Hematopoietic multipotent progenitor cell treated with erythropoietin and hydrocortisone succinate and interleukin-3 and kit ligand, for 17 days (in vitro differentiated cells): ENCODE measurements around the gene NR2F1-AS1.
"Not testable (repeated sequence)": the region's sequence is repeated elsewhere in the genome, so short reads cannot be mapped to it uniquely, and the experiment has no call there.

Experiments used
- DNase-seq: peaks from one replicate; pipeline ENCODE4 v3.0.0-alpha.2; 2015; ENCODE audit warnings: low spot score

NR2F1-AS1 gene

GRCh38 chr5:93576994-93577853 is 3.8 kb downstream of the NR2F1-AS1 start:
- DNase-seq, result no peak

- no peak for DNase-seq
Observed at GRCh38 chr5:93575461-93576414, 5.3 kb downstream of the NR2F1-AS1 start.

GRCh38 chr5:93574491-93575305 is 6.3 kb downstream of the NR2F1-AS1 start:
- no peak for DNase-seq

- DNase-seq, result no peak
Observed at GRCh38 chr5:93573354-93574351, 7.4 kb downstream of the NR2F1-AS1 start.

GRCh38 chr5:93572608-93573353 is 8.2 kb downstream of the NR2F1-AS1 start:
- no peak for DNase-seq

GRCh38 chr5:93572101-93572607 is 8.9 kb downstream of the NR2F1-AS1 start:
- no peak for DNase-seq

GRCh38 chr5:93571114-93571949 is 9.7 kb downstream of the NR2F1-AS1 start:
- no peak for DNase-seq

- DNase-seq, result no peak
Observed at GRCh38 chr5:93570294-93571113, 10.5 kb downstream of the NR2F1-AS1 start.

GRCh38 chr5:93569300-93570160 is 11.5 kb downstream of the NR2F1-AS1 start:
- DNase-seq, result no peak

- DNase-seq, result no peak
Observed at GRCh38 chr5:93567424-93567823, 13.6 kb downstream of the NR2F1-AS1 start.

GRCh38 chr5:93566091-93566490 is 14.9 kb downstream of the NR2F1-AS1 start:
- no peak for DNase-seq

- DNase-seq, result no peak
Observed at GRCh38 chr5:93557021-93557604, 23.9 kb downstream of the NR2F1-AS1 start.

GRCh38 chr5:93549594-93549993 is 31.4 kb downstream of the NR2F1-AS1 start:
- DNase-seq, result not testable (repeated sequence)

- no peak for DNase-seq
Observed at GRCh38 chr5:93545872-93546271, 35.1 kb downstream of the NR2F1-AS1 start.

- no peak for DNase-seq
Observed at GRCh38 chr5:93532370-93532769, 48.6 kb downstream of the NR2F1-AS1 start.

GRCh38 chr5:93521815-93522214 is 59.2 kb downstream of the NR2F1-AS1 start:
- DNase-seq, result not testable (repeated sequence)
